ENCODE results near the gene DUSP6.
"Not testable (repeated sequence)": the region's sequence is repeated elsewhere in the genome, so short reads cannot be mapped to it uniquely, and the experiment has no call there.

DUSP6 gene

GRCh38 chr12:89345830-89346740 is 6.2 kb downstream of the DUSP6 start:
- H3K27me3 ChIP-seq (replicated peaks; ENCODE audit: control insufficient read depth, insufficient read depth, low read length, poor library complexity, severe bottlenecking) = no peaks in the 10 kb centered on the region

GRCh38 chr12:89345376-89345775 is 6.9 kb downstream of the DUSP6 start:
- no peaks in the 10 kb centered on the region for H3K27me3 ChIP-seq (replicated peaks; ENCODE audit: control insufficient read depth, insufficient read depth, low read length, poor library complexity, severe bottlenecking)
- no peak for DNase-seq
- H3K27ac ChIP-seq (ENCODE audit: insufficient read depth, low read length, poor library complexity, severe bottlenecking) = no peak overlapping the region
- H3K4me3 ChIP-seq (ENCODE audit: insufficient read depth, low read depth, low read length, poor library complexity, severe bottlenecking) = no peak overlapping the region
- H3K9me3 ChIP-seq (ENCODE audit: control insufficient read depth, low read length) = no peaks in the 10 kb centered on the region
- H3K36me3 ChIP-seq (ENCODE audit: control insufficient read depth, insufficient read depth, low read length) = no peaks in the 10 kb centered on the region
- H3K4me1 ChIP-seq (ENCODE audit: control insufficient read depth, insufficient read depth, low read length, poor library complexity, severe bottlenecking) = peaks cover 15% of the 10 kb centered on the region

More at GRCh38 chr12:89345830-89346740, 6.2 kb downstream of the DUSP6 start:
- Histone ChIP-seq H3K27ac (ENCODE audit: insufficient read depth, low read length, poor library complexity, severe bottlenecking) (no peak overlapping the region), H3K4me3 (ENCODE audit: insufficient read depth, low read depth, low read length, poor library complexity, severe bottlenecking) (no peak overlapping the region), H3K36me3 (ENCODE audit: control insufficient read depth, insufficient read depth, low read length) (no peaks in the 10 kb centered on the region), H3K9me3 (ENCODE audit: control insufficient read depth, low read length) (no peaks in the 10 kb centered on the region), H3K4me1 (ENCODE audit: control insufficient read depth, insufficient read depth, low read length, poor library complexity, severe bottlenecking) (peaks cover 15% of the 10 kb centered on the region)
- DNase-seq = peak in 2 of 3 donors; percentile 2 to 12

GRCh38 chr12:89344862-89345202 is 7.5 kb downstream of the DUSP6 start:
- no peak for DNase-seq
- H3K27ac ChIP-seq (ENCODE audit: insufficient read depth, low read length, poor library complexity, severe bottlenecking) = no peak overlapping the region
- H3K4me3 ChIP-seq (ENCODE audit: insufficient read depth, low read depth, low read length, poor library complexity, severe bottlenecking) = no peak overlapping the region

GRCh38 chr12:89344043-89344861 is 8.0 kb downstream of the DUSP6 start:
- DNase-seq = no peak
- Histone ChIP-seq H3K4me3 (ENCODE audit: insufficient read depth, low read depth, low read length, poor library complexity, severe bottlenecking) (no peak overlapping the region), H3K27me3 (replicated peaks; ENCODE audit: control insufficient read depth, insufficient read depth, low read length, poor library complexity, severe bottlenecking) (no peaks in the 10 kb centered on the region), H3K36me3 (ENCODE audit: control insufficient read depth, insufficient read depth, low read length) (no peaks in the 10 kb centered on the region), H3K9me3 (ENCODE audit: control insufficient read depth, low read length) (no peaks in the 10 kb centered on the region), H3K27ac (ENCODE audit: insufficient read depth, low read length, poor library complexity, severe bottlenecking) (no peak overlapping the region), H3K4me1 (ENCODE audit: control insufficient read depth, insufficient read depth, low read length, poor library complexity, severe bottlenecking) (peaks cover 15% of the 10 kb centered on the region)

More at GRCh38 chr12:89344862-89345202, 7.5 kb downstream of the DUSP6 start:
- no peaks in the 10 kb centered on the region for H3K36me3 ChIP-seq (ENCODE audit: control insufficient read depth, insufficient read depth, low read length)
- peaks cover 15% of the 10 kb centered on the region for H3K4me1 ChIP-seq (ENCODE audit: control insufficient read depth, insufficient read depth, low read length, poor library complexity, severe bottlenecking)
- H3K27me3 ChIP-seq (replicated peaks; ENCODE audit: control insufficient read depth, insufficient read depth, low read length, poor library complexity, severe bottlenecking) = no peaks in the 10 kb centered on the region
- H3K9me3 ChIP-seq (ENCODE audit: control insufficient read depth, low read length) = no peaks in the 10 kb centered on the region

GRCh38 chr12:89343127-89343526 is 9.2 kb downstream of the DUSP6 start:
- peaks cover 15% of the 10 kb centered on the region for H3K4me1 ChIP-seq (ENCODE audit: control insufficient read depth, insufficient read depth, low read length, poor library complexity, severe bottlenecking)

GRCh38 chr12:89340861-89341260 is 11.4 kb downstream of the DUSP6 start:
- no peaks in the 10 kb centered on the region for H3K27me3 ChIP-seq (replicated peaks; ENCODE audit: control insufficient read depth, insufficient read depth, low read length, poor library complexity, severe bottlenecking)
- no peak overlapping the region for H3K4me3 ChIP-seq (ENCODE audit: insufficient read depth, low read depth, low read length, poor library complexity, severe bottlenecking)
- peaks cover 5% of the 10 kb centered on the region for H3K4me1 ChIP-seq (ENCODE audit: control insufficient read depth, insufficient read depth, low read length, poor library complexity, severe bottlenecking)

More at GRCh38 chr12:89343127-89343526, 9.2 kb downstream of the DUSP6 start:
- Histone ChIP-seq H3K36me3 (ENCODE audit: control insufficient read depth, insufficient read depth, low read length) (no peaks in the 10 kb centered on the region), H3K9me3 (ENCODE audit: control insufficient read depth, low read length) (no peaks in the 10 kb centered on the region), H3K4me3 (ENCODE audit: insufficient read depth, low read depth, low read length, poor library complexity, severe bottlenecking) (no peak overlapping the region), H3K27me3 (replicated peaks; ENCODE audit: control insufficient read depth, insufficient read depth, low read length, poor library complexity, severe bottlenecking) (no peaks in the 10 kb centered on the region), H3K27ac (ENCODE audit: insufficient read depth, low read length, poor library complexity, severe bottlenecking) (no peak overlapping the region)
- DNase-seq = no peak

GRCh38 chr12:89339526-89339925 is 12.8 kb downstream of the DUSP6 start:
- DNase-seq = no peak
- H3K4me3 ChIP-seq (ENCODE audit: insufficient read depth, low read depth, low read length, poor library complexity, severe bottlenecking) = no peak overlapping the region

More at GRCh38 chr12:89340861-89341260, 11.4 kb downstream of the DUSP6 start:
- Histone ChIP-seq H3K9me3 (ENCODE audit: control insufficient read depth, low read length) (no peaks in the 10 kb centered on the region), H3K36me3 (ENCODE audit: control insufficient read depth, insufficient read depth, low read length) (no peaks in the 10 kb centered on the region), H3K27ac (ENCODE audit: insufficient read depth, low read length, poor library complexity, severe bottlenecking) (no peak overlapping the region)
- DNase-seq = no peak

GRCh38 chr12:89337136-89337535 is 15.2 kb downstream of the DUSP6 start:
- H3K4me3 ChIP-seq (ENCODE audit: insufficient read depth, low read depth, low read length, poor library complexity, severe bottlenecking); H3K4me1 ChIP-seq (ENCODE audit: control insufficient read depth, insufficient read depth, low read length, poor library complexity, severe bottlenecking); H3K27ac ChIP-seq (ENCODE audit: insufficient read depth, low read length, poor library complexity, severe bottlenecking); H3K27me3 ChIP-seq (replicated peaks; ENCODE audit: control insufficient read depth, insufficient read depth, low read length, poor library complexity, severe bottlenecking); DNase-seq; H3K9me3 ChIP-seq (ENCODE audit: control insufficient read depth, low read length); H3K36me3 ChIP-seq (ENCODE audit: control insufficient read depth, insufficient read depth, low read length): not testable (repeated sequence)

More at GRCh38 chr12:89339526-89339925, 12.8 kb downstream of the DUSP6 start:
- Histone ChIP-seq H3K4me1 (ENCODE audit: control insufficient read depth, insufficient read depth, low read length, poor library complexity, severe bottlenecking) (no peaks in the 10 kb centered on the region), H3K9me3 (ENCODE audit: control insufficient read depth, low read length) (no peaks in the 10 kb centered on the region), H3K27ac (ENCODE audit: insufficient read depth, low read length, poor library complexity, severe bottlenecking) (no peak overlapping the region), H3K36me3 (ENCODE audit: control insufficient read depth, insufficient read depth, low read length) (no peaks in the 10 kb centered on the region), H3K27me3 (replicated peaks; ENCODE audit: control insufficient read depth, insufficient read depth, low read length, poor library complexity, severe bottlenecking) (no peaks in the 10 kb centered on the region)

- Histone ChIP-seq H3K4me3 (ENCODE audit: insufficient read depth, low read depth, low read length, poor library complexity, severe bottlenecking) (no peak overlapping the region), H3K4me1 (ENCODE audit: control insufficient read depth, insufficient read depth, low read length, poor library complexity, severe bottlenecking) (no peaks in the 10 kb centered on the region), H3K27me3 (replicated peaks; ENCODE audit: control insufficient read depth, insufficient read depth, low read length, poor library complexity, severe bottlenecking) (no peaks in the 10 kb centered on the region), H3K36me3 (ENCODE audit: control insufficient read depth, insufficient read depth, low read length) (no peaks in the 10 kb centered on the region), H3K27ac (ENCODE audit: insufficient read depth, low read length, poor library complexity, severe bottlenecking) (no peak overlapping the region), H3K9me3 (ENCODE audit: control insufficient read depth, low read length) (no peaks in the 10 kb centered on the region)
- no peak for DNase-seq
Observed at GRCh38 chr12:89335452-89336244, 16.7 kb downstream of the DUSP6 start.

Data from effector memory CD4-positive, alpha-beta T cell (primary cell).